K562 (cell line): ENCODE measurements around the gene SYT14. TPM values are rescaled to one million over a fixed set of nuclear protein-coding genes. Genes with fewer than 3 reads are reported as not detected.
A peak's percentile ranks its signal among the peaks of the same experiment; 100 is the strongest.
"Not testable (repeated sequence)": the region's sequence is repeated elsewhere in the genome, so short reads cannot be mapped to it uniquely, and the experiment has no call there.

Source experiments
- ATAC-seq: fragments of 200-7000 bp; cut with Tn5 transposase; 3 replicates; pipeline ENCODE4 v1.9.1; 2020; ENCODE audit warnings: moderate library complexity
- BruUV-seq: library from RNA; stranded (reverse); fragments of 400-500 nt; replicated peaks from 2 replicates; lab custom pipeline; 2021; lab: Mats Ljungman, UMichigan
- CTCF ChIA-PET: fragments of 300-600 bp; formaldehyde crosslinking; extraction: SDS; loops from one replicate; lab custom pipeline; 2021; ENCODE audit warnings: low intra/inter-chr PET ratio; lab: Yijun Ruan, JAX
- POLR2A ChIA-PET: fragments of 300-600, 350-650 bp; sonication (Branson Sonifier 250); formaldehyde crosslinking; extraction: SDS; loops from one replicate; lab custom pipeline; 2021; ENCODE audit warnings: antibody characterized with exemption, inconsistent platforms; lab: Yijun Ruan, JAX
- DNase-seq, 4 experiments: peaks; one replicate each; pipeline versions ENCODE4 v3.0.0 to v3.0.0-alpha.2; 2011 to 2018; ENCODE audit warnings: low spot score in 3 of 4, mixed read lengths in 3 of 4; ENCODE audit errors: extremely low read depth in 1 of 4
- FAIRE-seq: peaks from 2 replicates; lab custom pipeline; 2011; peaks lifted over from hg19 to GRCh38; lab: Jason Lieb, UNC
- H2AFZ ChIP-seq: 2 replicates; pipeline ENCODE4 v1.6.0; 2011; ENCODE audit warnings: low read depth, low read length, control low read depth, inconsistent platforms
- H3K27ac ChIP-seq: fragments of 200-600 bp; 3 replicates; pipeline ENCODE4 v1.8.0; 2011; ENCODE audit warnings: low read depth, mild to moderate bottlenecking, control low read depth, inconsistent platforms, low read length, moderate library complexity, mixed read lengths; ENCODE audit errors: extremely low read depth
- H3K27me3 ChIP-seq, 2 experiments: fragments of 300-600 bp in 1 of 2; 2 replicates in 1 of 2; 3 replicates in 1 of 2; pipeline versions ENCODE4 v1.6.0 to v1.8.0; 2011; ENCODE audit warnings: inconsistent platforms in 2 of 2, low read length in 2 of 2, mild to moderate bottlenecking in 1 of 2, mixed read lengths in 1 of 2, moderate library complexity in 1 of 2; ENCODE audit not compliant: control insufficient read depth in 2 of 2, insufficient read depth in 2 of 2
- H3K36me3 ChIP-seq: fragments of 300-600 bp; 3 replicates; pipeline ENCODE4 v1.8.0; 2011; ENCODE audit warnings: mild to moderate bottlenecking, low read length, inconsistent platforms; ENCODE audit not compliant: control insufficient read depth, insufficient read depth
- H3K4me1 ChIP-seq, 2 experiments: fragments of 200-600 bp in 1 of 2; replicated peaks in 1 of 2; 2 replicates in 1 of 2; 3 replicates in 1 of 2; pipeline versions ENCODE4 v1.5.1 to v1.8.0; 2011; ENCODE audit warnings: inconsistent platforms in 2 of 2, low read length in 2 of 2, mild to moderate bottlenecking in 1 of 2, mixed read lengths in 1 of 2, moderate library complexity in 1 of 2; ENCODE audit not compliant: control insufficient read depth in 2 of 2, insufficient read depth in 2 of 2
- H3K4me2 ChIP-seq: 2 replicates; pipeline ENCODE4 v1.6.1; 2011; ENCODE audit warnings: low read length, control low read depth, inconsistent platforms, mixed read lengths; ENCODE audit not compliant: insufficient read depth
- H3K4me3 ChIP-seq: fragments of 200-600 bp; sonication (generic), shearing (Covaris generic); 2 replicates; pipeline ENCODE4 v1.5.1; 2016; ENCODE audit warnings: control low read depth, inconsistent platforms
- H3K79me2 ChIP-seq: fragments of 200-600 bp; 3 replicates; pipeline ENCODE4 v1.8.0; 2011; ENCODE audit warnings: low read length, inconsistent platforms; ENCODE audit not compliant: control insufficient read depth, insufficient read depth
- H3K9ac ChIP-seq, 2 experiments: 2 replicates each; pipeline versions ENCODE4 v1.6.0 to v1.6.1; 2011; ENCODE audit warnings: low read depth in 2 of 2, low read length in 2 of 2, control low read depth in 1 of 2, inconsistent platforms in 1 of 2, mild to moderate bottlenecking in 1 of 2, mixed read lengths in 1 of 2; ENCODE audit not compliant: insufficient read depth in 1 of 2
- H3K9me1 ChIP-seq: one replicate; pipeline ENCODE4 v1.6.0; 2011; ENCODE audit warnings: inconsistent platforms, mild to moderate bottlenecking, low read length, moderate library complexity; ENCODE audit not compliant: control insufficient read depth, insufficient read depth
- H3K9me3 ChIP-seq: replicated peaks from 2 replicates; pipeline ENCODE4 v1.5.1; 2011; ENCODE audit warnings: low read depth, low read length, inconsistent platforms; ENCODE audit not compliant: control insufficient read depth, insufficient read depth
- H4K20me1 ChIP-seq: replicated peaks from 2 replicates; pipeline ENCODE4 v1.6.1; 2011; ENCODE audit warnings: low read length, inconsistent platforms, mixed read lengths; ENCODE audit not compliant: control insufficient read depth, insufficient read depth
- AFF4 ChIP-seq: sonication (generic); formaldehyde crosslinking; IDR thresholded peaks from 2 replicates; pipeline ENCODE4 v1.8.0; 2023; ENCODE audit warnings: mild to moderate bottlenecking, missing genetic modification reagents
- BRD9 ChIP-seq: fragments of 450-650 bp; IDR thresholded peaks from 2 replicates; pipeline ENCODE4 v1.6.1; 2018; ENCODE audit warnings: low read depth; ENCODE audit not compliant: partially characterized antibody
- FOSL1 ChIP-seq: fragments of 200-800 bp; sonication (Bioruptor generic); conservative IDR thresholded peaks from 2 replicates; pipeline ENCODE4 v1.6.1; 2016; ENCODE audit warnings: missing genetic modification characterization, missing compliant biosample characterization
- WGBS: fragments of 100-300 bp; shearing (Covaris generic); methylation state at CpG from one replicate; pipeline ENCODE4 v1.1.6; 2016; ENCODE audit warnings: low coverage, mixed read lengths; ENCODE audit not compliant: insufficient coverage; ENCODE audit errors: missing lambda C conversion rate; 5-methylcytosine and 5-hydroxymethylcytosine counted together
- in situ Hi-C: fragments of 300-500 bp; cut with MboI; formaldehyde crosslinking; loops from 4 replicates; pipeline ENCODE4 v1.15.0; 2018; ENCODE audit warnings: inconsistent platforms, mixed read lengths
- intact Hi-C: fragments of 100-400 bp; cut with micrococcal nuclease; formaldehyde crosslinking; loops from 2 replicates; pipeline ENCODE4 v1.14.2; 2022
- polyA plus RNA-seq, 8 experiments: library from polyadenylated mRNA; depleted of rRNA in 4 of 8; stranded (reverse) in 5 of 8; unstranded in 3 of 8; fragments of >200 nt; fragmentation: Nextera tagmentation in 2 of 8; fragmentation: Illumina TruSeq in 1 of 8; extraction: Ambion mirVana in 2 of 8; extraction: Trizol in 1 of 8; gene quantifications; 2 replicates each; pipeline versions ENCODE4 v1.2.1 to v1.2.3, GENCODE V29; 2011 to 2014; ENCODE audit warnings: inconsistent platforms in 1 of 8, missing spikeins in 1 of 8
- total RNA-seq, 7 experiments: library from RNA; depleted of rRNA in 6 of 7; stranded (reverse); fragments of >200 nt in 6 of 7; fragmentation: Illumina TruSeq in 2 of 7; extraction: Trizol in 2 of 7; gene quantifications; 2 replicates each; pipeline versions ENCODE4 v1.2.1 to v1.2.3, GENCODE V29; 2011 to 2021; ENCODE audit warnings: low replicate concordance in 1 of 7

SYT14 gene
- total and polyA plus RNA-seq, 9 of the 15 experiments (the other 6 are each of a cell fraction or from before 2014, with no cell fraction given) = 0.01 to 0.04 TPM; not detected in 7

GRCh38 chr1:209965996-209966395 is 28.0 kb downstream of the SYT14 start:
- Histone ChIP-seq H3K9me3 (no peaks in the 10 kb centered on the region), H3K27ac (no peak overlapping the region), H3K9me1 (no peaks in the 10 kb centered on the region), H2AFZ (no peak overlapping the region), H3K4me3 (no peak overlapping the region), H3K27me3 (no peaks in the 10 kb centered on the region), H3K36me3 (no peaks in the 10 kb centered on the region), H3K4me1 (no peaks in the 10 kb centered on the region), H4K20me1 (no peaks in the 10 kb centered on the region), H3K79me2 (no peaks in the 10 kb centered on the region), H3K4me2 (no peak overlapping the region), H3K9ac (no peak overlapping the region)
- in situ Hi-C loops = no loop called here
- intact Hi-C loops = no loop called here
- no TSS peak for BruUV-seq
- ChIA-PET POLR2A (no interaction called here), CTCF (no interaction called here)
- under 1% methylated on average over 9 of the region's 9 CpGs for WGBS
- no peak for TF ChIP-seq AFF4
- TF ChIP-seq BRD9 = no peak
- TF ChIP-seq FOSL1 (tag) = no peak
- DNase-seq = no peak
- no peak for ATAC-seq
- no peak for FAIRE-seq

- H3K4me2 ChIP-seq, CTCF ChIA-PET, H3K9me3 ChIP-seq, H3K4me3 ChIP-seq, ATAC-seq, H3K9ac ChIP-seq, H3K4me1 ChIP-seq, H3K9me1 ChIP-seq, H3K36me3 ChIP-seq, H3K79me2 ChIP-seq, H3K27ac ChIP-seq, H3K27me3 ChIP-seq, FAIRE-seq, intact Hi-C loops, H4K20me1 ChIP-seq, BruUV-seq: not testable (repeated sequence)
- POLR2A ChIA-PET = interaction anchor here (0.6 kb wide), 1 partner anchor 141 kb away, joined by 3 read pairs; no protein-coding TSS in a partner anchor
- H2AFZ ChIP-seq = peak overlapping the region; percentile 51; the same call in 1 of the 2 replicates
- in situ Hi-C loops = loop anchor here (25.0 kb wide), 1 partner anchor 391 kb away; the partner anchor contains the start of gene CAMK1G
- peak in 1 of 4 experiments; percentile 5 for DNase-seq
- 0% methylated on average over 8 of the region's 14 CpGs for WGBS
Measured at GRCh38 chr1:209978721-209979120, 40.7 kb downstream of the SYT14 start.
